Activated B cell treated with CpG ODN at 0.5 μM for 24 hours (primary cell): ENCODE measurements around the gene HPN. TPM values are rescaled to one million over a fixed set of nuclear protein-coding genes. Genes with fewer than 3 reads are reported as not detected.

ENCODE experiments used
- ATAC-seq: fragments of 200-7000 bp; cut with Tn5 transposase; one replicate; pipeline ENCODE4 v1.10.0; 2021; ENCODE audit warnings: low read depth, mild to moderate bottlenecking, moderate library complexity
- CTCF ChIA-PET: fragments of 350-600 bp; sonication (Branson Sonifier 250); formaldehyde crosslinking; loops from one replicate; lab custom pipeline; 2021; ENCODE audit warnings: antibody characterized with exemption; lab: Charles Lee
- POLR2A ChIA-PET: fragments of 350-600 bp; sonication (Branson Sonifier 250); formaldehyde crosslinking; loops from one replicate; lab custom pipeline; 2021; ENCODE audit warnings: antibody characterized with exemption; lab: Charles Lee
- DNase-seq: peaks from one replicate; pipeline ENCODE4 v3.0.0; 2022
- H3K27ac Mint-ChIP-seq: one replicate; pipeline ENCODE4 v1.8.0; 2020; ENCODE audit warnings: mixed read lengths
- H3K27me3 Mint-ChIP-seq: one replicate; pipeline ENCODE4 v1.8.0; 2021; ENCODE audit warnings: mixed read lengths
- H3K36me3 Mint-ChIP-seq: one replicate; pipeline ENCODE4 v1.8.0; 2021; ENCODE audit warnings: low read depth, mixed read lengths
- H3K4me1 Mint-ChIP-seq: one replicate; pipeline ENCODE4 v1.8.0; 2021; ENCODE audit warnings: mixed read lengths
- H3K4me3 Mint-ChIP-seq: one replicate; pipeline ENCODE4 v1.8.0; 2020; ENCODE audit warnings: mild to moderate bottlenecking, mixed read lengths
- H3K9me3 Mint-ChIP-seq: one replicate; pipeline ENCODE4 v1.8.0; 2020; ENCODE audit warnings: mixed read lengths
- CTCF ChIP-seq: fragments of 200-600 bp; IDR thresholded peaks from one replicate; pipeline ENCODE4 v1.8.0; 2022; ENCODE audit warnings: antibody characterized with exemption, mild to moderate bottlenecking
- intact Hi-C: fragments of 100-400 bp; cut with micrococcal nuclease; formaldehyde crosslinking; loops from one replicate; pipeline ENCODE4 v1.15.1; 2024
- total RNA-seq: library from RNA; stranded (reverse); gene quantifications from 2 replicates; pipeline ENCODE4 v1.2.3, GENCODE V29; 2022

The HPN gene
- total RNA-seq, 1 donor from 2014 or later = not detected

DNA sequence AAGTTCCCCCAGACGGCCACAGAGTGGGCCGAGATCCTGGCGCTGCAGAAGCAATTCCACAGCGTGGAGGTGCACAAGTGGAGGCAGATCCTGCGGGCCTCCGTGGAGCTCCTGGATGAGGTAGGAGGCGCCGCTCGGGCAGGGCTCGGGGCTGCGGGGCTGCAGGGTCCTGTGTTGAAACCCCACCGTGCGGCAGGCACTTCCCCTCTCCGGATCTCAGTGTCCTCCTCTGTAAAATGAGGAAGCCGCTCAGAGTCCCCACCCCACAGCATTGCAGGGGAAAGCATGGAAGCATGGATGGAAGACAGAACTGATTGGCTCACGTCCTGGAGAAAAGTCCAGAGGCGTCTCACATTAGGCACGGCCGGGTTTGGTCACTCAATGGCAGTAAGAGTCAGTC, 18.1 kb upstream of the HPN start:
- ChIA-PET CTCF (no interaction called here), POLR2A (no interaction called here)
- no peak for TF ChIP-seq CTCF
- Mint-ChIP-seq H3K27me3 (peaks cover 2% of the 10 kb centered on the region), H3K9me3 (no peaks in the 10 kb centered on the region), H3K36me3 (peaks cover 86% of the 10 kb centered on the region), H3K4me3 (no peak overlapping the region), H3K4me1 (no peaks in the 10 kb centered on the region), H3K27ac (no peak overlapping the region)
- intact Hi-C loops = no loop called here
- DNase-seq (no peak), ATAC-seq (no peak)

DNA sequence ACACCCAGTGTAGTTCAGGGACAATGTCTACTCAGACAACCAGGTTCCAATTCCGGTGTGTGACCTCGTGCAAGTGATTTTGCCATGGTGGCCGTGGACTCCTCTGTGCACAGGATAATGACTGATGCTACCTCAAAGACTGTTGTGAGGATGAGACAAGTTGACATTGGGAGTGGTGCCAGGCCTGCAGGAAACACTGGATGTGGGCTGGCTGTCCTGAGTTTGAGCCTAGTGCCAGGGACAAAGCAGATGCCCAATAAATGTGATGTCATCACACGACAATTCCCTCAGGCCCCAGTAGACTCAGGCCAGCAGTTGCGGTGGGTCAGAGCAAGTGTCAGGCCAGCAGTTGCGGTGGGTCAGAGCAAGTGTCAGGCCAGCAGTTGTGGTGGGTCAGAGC, 17.4 kb upstream of the HPN start:
- Mint-ChIP-seq H3K36me3 (peaks cover 79% of the 10 kb centered on the region), H3K9me3 (no peaks in the 10 kb centered on the region), H3K4me1 (no peaks in the 10 kb centered on the region), H3K4me3 (no peak overlapping the region), H3K27me3 (peaks cover 3% of the 10 kb centered on the region), H3K27ac (no peak overlapping the region)
- POLR2A ChIA-PET = no interaction called here
- intact Hi-C loops = no loop called here
- no peak for TF ChIP-seq CTCF
- DNase-seq = no peak
- no peak for ATAC-seq
- CTCF ChIA-PET = no interaction called here

GRCh38 chr19:35025969-35026368, 15.6 kb upstream of the HPN start:
- intact Hi-C loops = no loop called here
- peaks cover 4% of the 10 kb centered on the region for H3K27me3 Mint-ChIP-seq
- no peak overlapping the region for H3K4me3 Mint-ChIP-seq
- no peaks in the 10 kb centered on the region for H3K9me3 Mint-ChIP-seq
- ChIA-PET CTCF (interaction anchor here (1.2 kb wide), 1 partner anchor 12 kb away, joined by 4 read pairs; no protein-coding TSS in a partner anchor), POLR2A (no interaction called here)
- ATAC-seq = no peak
- no peak overlapping the region for H3K27ac Mint-ChIP-seq
- DNase-seq = no peak
- no peak for TF ChIP-seq CTCF
- no peaks in the 10 kb centered on the region for H3K4me1 Mint-ChIP-seq
- peaks cover 62% of the 10 kb centered on the region for H3K36me3 Mint-ChIP-seq

GRCh38 chr19:35026418-35026817, 15.1 kb upstream of the HPN start:
- POLR2A ChIA-PET = no interaction called here
- Mint-ChIP-seq H3K27ac (no peak overlapping the region), H3K4me1 (peaks cover 4% of the 10 kb centered on the region), H3K9me3 (no peaks in the 10 kb centered on the region), H3K27me3 (peaks cover 8% of the 10 kb centered on the region), H3K36me3 (peaks cover 57% of the 10 kb centered on the region), H3K4me3 (no peak overlapping the region)
- no peak for DNase-seq
- intact Hi-C loops = no loop called here
- no peak for ATAC-seq
- TF ChIP-seq CTCF = no peak
- CTCF ChIA-PET = interaction anchor here (0.8 to 1.2 kb wide), 2 partner anchors 12 to 18 kb away, joined by 3 to 4 read pairs; no protein-coding TSS in a partner anchor

- no peak for DNase-seq
- Mint-ChIP-seq H3K27ac (no peak overlapping the region), H3K36me3 (peaks cover 53% of the 10 kb centered on the region), H3K4me1 (peaks cover 5% of the 10 kb centered on the region), H3K4me3 (no peak overlapping the region), H3K27me3 (peaks cover 12% of the 10 kb centered on the region), H3K9me3 (no peaks in the 10 kb centered on the region)
- intact Hi-C loops = no loop called here
- no peak for TF ChIP-seq CTCF
- ChIA-PET POLR2A (no interaction called here), CTCF (interaction anchor here (0.8 to 1.2 kb wide), 2 partner anchors 13 to 17 kb away, joined by 3 to 4 read pairs; no protein-coding TSS in a partner anchor)
- ATAC-seq = no peak
Measured at GRCh38 chr19:35027009-35027408, 14.5 kb upstream of the HPN start.
